GM18502 (cell line): ENCODE measurements around the gene PARP11.

Experiments
- ATAC-seq: cut with Tn5 transposase; IDR thresholded peaks from one replicate; pipeline ENCODE4 v1.9.1; 2021; ENCODE audit warnings: mild to moderate bottlenecking; ENCODE audit not compliant: unreplicated experiment, poor library complexity

Gene PARP11

DNA sequence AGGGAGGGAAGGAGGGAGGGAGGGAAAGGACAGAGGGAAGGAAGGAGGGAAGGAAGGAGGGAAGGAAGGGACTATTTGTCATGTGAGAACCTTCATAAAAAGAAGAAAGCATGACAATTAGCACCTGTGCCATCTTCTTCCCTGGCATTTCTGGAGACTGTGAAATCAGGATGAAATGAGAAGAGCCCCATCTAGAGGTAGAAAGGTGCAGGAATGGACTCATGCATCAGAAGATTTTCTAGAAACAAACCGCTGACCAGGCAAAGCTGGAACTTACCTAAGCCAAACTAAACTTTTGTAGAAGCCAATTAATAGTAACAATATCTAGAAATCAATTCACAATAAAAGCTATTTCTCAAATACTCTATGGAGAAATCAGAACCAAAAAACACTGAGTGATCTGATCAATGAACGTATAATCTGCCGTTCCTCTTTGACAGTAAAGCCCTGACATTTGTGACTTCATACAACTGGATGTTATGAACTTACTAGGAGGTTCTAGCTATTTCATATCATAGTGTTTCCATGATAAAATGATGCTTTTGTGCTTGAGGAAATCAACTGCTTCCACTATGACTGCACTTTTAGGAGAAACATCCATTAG, 95.9 kb downstream of the PARP11 start:
- ATAC-seq, result no peak

DNA sequence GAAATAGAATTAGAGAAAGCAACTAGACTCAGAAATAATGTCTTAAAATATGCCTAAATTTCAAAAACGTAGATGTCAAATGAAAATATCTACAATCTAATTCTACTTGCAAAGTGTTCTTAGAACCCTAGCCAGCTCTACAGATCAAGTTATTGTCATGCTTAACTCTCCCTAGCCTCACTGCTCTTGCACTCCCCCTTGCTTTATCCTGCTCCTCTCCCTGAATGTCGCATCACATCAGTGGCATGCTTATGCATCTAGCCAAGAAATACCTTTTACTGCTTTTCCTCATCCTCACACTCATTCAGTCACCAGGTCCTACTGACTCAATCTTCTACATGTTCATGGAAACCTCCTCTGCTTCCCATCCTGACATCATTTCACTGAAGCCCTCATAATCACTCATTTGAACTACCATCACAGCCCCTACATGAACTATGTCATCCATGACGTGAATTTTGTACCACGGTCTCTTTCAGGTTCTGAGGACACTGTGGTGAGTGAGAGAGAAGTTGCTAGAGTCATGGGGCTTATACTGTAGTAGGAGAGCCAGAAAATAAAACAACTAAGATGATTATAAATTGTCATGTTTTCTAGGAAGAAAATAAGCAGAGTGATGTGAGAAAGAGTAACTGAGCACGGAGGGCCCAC, 97.7 kb downstream of the PARP11 start:
- no peak for ATAC-seq

DNA sequence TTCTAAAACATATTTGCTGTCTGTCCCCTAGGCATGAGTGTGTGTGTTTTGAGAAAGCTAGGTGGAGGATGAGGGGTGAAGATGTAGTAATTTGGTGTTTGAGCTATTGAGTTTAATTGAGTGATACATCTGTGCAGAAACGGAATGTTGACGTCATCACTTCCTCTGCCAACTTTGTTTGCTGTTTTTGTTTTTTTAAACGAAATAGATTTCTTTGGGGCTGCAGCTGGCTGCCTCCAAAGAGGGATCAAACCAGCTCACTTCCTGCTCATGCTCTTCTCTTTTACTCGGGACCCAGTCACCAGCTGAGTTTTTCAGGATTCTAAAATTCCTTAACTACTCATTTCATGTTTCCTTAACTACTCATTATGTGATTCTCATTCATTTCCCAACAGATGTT, 100.8 kb downstream of the PARP11 start:
- ATAC-seq, result no peak

DNA sequence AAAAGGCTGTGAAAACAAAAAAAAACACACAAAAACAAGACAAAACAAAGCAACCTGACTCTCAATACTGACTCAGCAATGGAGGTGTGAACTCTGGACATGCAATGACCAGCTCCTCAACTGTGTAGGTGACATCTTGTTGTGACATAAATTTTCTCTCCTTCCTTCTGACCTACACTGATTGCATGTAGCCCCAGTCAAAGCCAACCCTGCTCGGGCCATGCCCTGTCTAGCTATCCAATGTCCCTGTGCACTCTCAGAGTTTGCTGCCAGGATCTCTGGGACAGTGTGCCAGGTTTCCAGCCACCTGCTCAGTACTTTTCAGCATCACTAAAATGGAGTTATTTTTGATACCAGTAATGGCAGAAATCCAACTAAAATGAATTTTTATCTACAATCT, 101.3 kb downstream of the PARP11 start:
- no peak for ATAC-seq

DNA sequence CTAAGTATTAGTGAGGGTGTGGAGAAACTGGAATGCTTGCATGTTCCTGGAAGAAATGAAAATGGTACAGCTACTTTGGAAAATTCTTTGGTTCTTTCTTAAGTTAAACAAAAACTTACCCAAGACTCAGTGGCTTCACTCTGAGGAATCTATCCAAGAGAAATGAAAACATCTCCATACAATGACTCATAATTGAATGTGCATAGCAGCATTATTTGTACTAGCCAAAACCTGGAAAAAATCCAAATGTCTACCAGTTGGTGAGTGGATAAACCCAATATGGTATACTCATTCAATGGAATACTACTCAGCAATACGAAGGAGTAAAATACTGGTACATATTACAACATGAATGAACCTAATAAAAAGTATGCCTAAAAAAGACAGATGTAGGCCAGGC, 102.3 kb downstream of the PARP11 start:
- ATAC-seq, result no peak

DNA sequence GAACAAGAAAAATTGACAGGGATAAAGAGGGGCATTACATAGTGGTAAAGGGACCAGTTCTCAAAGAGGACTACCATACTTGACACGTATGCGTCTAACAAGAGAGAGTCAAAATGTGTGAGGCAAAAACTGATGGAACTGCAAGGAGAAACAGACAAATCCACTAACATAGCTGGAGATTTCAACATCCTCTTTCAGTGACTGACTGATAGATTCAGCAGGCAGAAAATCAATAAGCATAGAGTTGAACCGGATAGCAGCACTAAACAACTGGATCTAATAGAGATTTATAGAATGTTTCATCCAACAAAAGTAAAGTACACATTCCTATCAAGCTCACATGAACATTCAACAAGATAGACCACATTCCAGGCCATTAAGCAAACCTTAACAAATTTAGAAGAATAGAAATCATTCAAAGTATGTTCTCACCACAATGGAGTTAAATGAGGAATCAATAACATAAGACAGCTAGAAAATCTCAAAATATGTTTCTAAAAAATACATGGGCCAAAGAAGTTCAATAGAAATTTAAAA, 104.2 kb downstream of the PARP11 start:
- ATAC-seq, result no peak

DNA sequence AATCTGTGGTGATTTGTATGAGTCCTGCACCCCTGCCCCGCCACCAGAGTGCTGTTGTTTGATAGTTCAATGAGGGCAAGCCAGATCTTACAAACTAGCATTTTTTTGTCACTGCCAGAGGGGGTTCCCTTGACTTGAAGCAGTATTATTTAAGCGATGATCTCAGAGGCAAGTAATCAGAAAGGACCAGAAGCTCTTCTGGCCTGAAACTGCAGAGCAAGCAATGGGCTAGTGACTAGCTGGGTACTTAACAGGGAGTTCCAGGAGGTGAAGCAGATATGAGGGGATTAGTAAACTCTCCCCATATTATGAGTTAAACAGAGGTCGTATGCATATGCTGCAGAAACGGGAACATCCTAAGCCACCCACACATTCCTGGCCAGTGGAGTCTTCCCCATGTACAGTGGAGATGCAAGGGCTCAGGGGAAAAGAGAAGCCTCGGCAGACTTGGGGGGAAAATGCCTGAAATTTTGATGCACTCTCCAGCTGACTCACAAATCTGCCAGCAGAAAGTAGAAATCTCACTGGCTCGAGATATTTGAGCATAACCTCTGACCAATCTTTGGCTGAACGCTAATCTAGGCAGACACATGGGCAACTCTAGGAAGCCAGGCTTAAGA, 112.0 kb downstream of the PARP11 start:
- no peak for ATAC-seq

DNA sequence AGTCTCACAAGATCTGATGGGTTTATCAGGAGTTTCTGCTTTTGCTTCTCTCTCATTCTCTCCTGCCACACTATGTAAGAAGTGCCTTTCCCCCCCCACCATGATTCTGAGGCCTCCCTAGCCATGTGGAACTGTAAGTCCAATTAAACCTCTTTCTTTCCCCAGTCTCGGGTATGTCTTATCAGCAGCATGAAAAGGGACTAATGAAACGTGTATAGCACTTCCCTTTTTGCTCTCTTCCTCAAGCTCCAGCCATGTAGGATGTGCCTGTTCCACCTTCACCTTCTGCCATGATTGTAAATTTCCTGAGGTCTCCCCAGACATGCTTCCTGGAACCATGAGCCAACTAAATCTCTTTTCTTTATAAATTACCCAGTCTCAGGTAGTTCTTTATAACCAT, 113.3 kb downstream of the PARP11 start:
- ATAC-seq, result no peak
